Small intestine (tissue), 7 donors: ENCODE measurements around the gene STARD9. TPM values are rescaled to one million over a fixed set of nuclear protein-coding genes. Genes with fewer than 3 reads are reported as not detected.
A peak's percentile ranks its signal among the peaks of the same experiment; 100 is the strongest.
"Not testable (repeated sequence)": the region's sequence is repeated elsewhere in the genome, so short reads cannot be mapped to it uniquely, and the experiment has no call there.

Experiments
- DNase-seq, 2 donors: peaks; one replicate each; pipeline versions ENCODE4 v3.0.0 to v3.0.0-alpha.2; 2013
- FAIRE-seq: peaks from 2 replicates; lab custom pipeline; 2012; peaks lifted over from hg19 to GRCh38; lab: Jason Lieb, UNC
- H3K27ac ChIP-seq, 3 donors: one replicate each; pipeline ENCODE4 v1.5.1; 2013; ENCODE audit warnings: low read length in 2 of 3, mild to moderate bottlenecking in 2 of 3, control low read depth in 1 of 3, inconsistent platforms in 1 of 3, low read depth in 1 of 3, moderate library complexity in 1 of 3
- H3K27me3 ChIP-seq, 3 donors: one replicate each; pipeline ENCODE4 v1.6.1; 2013; ENCODE audit warnings: low read length in 3 of 3, inconsistent platforms in 1 of 3; ENCODE audit not compliant: control insufficient read depth in 3 of 3, insufficient read depth in 3 of 3
- H3K36me3 ChIP-seq, 3 donors: one replicate each; pipeline ENCODE4 v1.6.1; 2013; ENCODE audit warnings: low read length in 3 of 3, inconsistent platforms in 1 of 3, low read depth in 1 of 3, mild to moderate bottlenecking in 1 of 3, moderate library complexity in 1 of 3; ENCODE audit not compliant: control insufficient read depth in 3 of 3, insufficient read depth in 2 of 3
- H3K4me1 ChIP-seq, 3 donors: one replicate each; pipeline ENCODE4 v1.6.1; 2013; ENCODE audit warnings: low read length in 2 of 3, inconsistent platforms in 1 of 3, low read depth in 1 of 3, mild to moderate bottlenecking in 1 of 3, moderate library complexity in 1 of 3; ENCODE audit not compliant: control insufficient read depth in 3 of 3, insufficient read depth in 2 of 3
- H3K4me3 ChIP-seq, 3 donors: one replicate each; pipeline ENCODE4 v1.5.1; 2013; ENCODE audit warnings: low read length in 3 of 3, control low read depth in 1 of 3, inconsistent platforms in 1 of 3, low read depth in 1 of 3, mild to moderate bottlenecking in 1 of 3, moderate library complexity in 1 of 3
- H3K9me3 ChIP-seq, 2 donors: one replicate each; pipeline ENCODE4 v1.6.1; 2013; ENCODE audit warnings: low read depth in 1 of 2, low read length in 1 of 2; ENCODE audit not compliant: control insufficient read depth in 2 of 2, insufficient read depth in 1 of 2
- WGBS, 3 donors: extraction: QIAGEN DNeasy Blood & Tissue Kit; methylation state at CpG; one replicate each; pipeline ENCODE4 v1.1.7; 2013; 5-methylcytosine and 5-hydroxymethylcytosine counted together
- polyA plus RNA-seq, 4 donors: library from polyadenylated mRNA; stranded (reverse) in 3 of 4; unstranded in 1 of 4; fragments of 200-250 nt in 3 of 4; fragments of 120-200 nt in 1 of 4; gene quantifications; one replicate each; pipeline versions ENCODE4 v1.2.1 to v1.2.3, GENCODE V29; 2013
- donor health status: healthy with polysubstance abuse.
- donor health status: control.
- donor health status: control.
- donor health status: Bipolar disorder and iron deficiency.
- donor health status: healthy.

STARD9 gene
- polyA plus RNA-seq, 4 donors = under 0.01 to 5.0 (median 1.9) TPM

DNA sequence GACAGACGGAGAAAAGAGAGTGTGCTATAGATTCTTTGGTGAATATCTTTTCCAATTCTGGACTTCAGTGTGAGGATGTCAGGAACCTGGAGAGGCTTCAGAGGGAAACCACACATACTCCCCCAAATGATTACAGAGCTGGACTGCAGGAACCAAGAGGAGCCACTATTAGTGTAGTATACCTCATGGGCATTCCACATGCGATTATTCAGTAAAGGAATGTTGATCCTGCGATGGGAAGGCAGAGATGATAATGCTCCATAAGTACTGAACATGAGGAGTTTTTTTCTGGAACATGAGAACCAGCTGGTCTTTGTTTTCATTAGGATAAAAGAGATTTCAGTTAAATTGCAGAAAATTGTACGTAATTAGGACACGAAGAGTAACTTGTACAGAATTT, 18.7 kb downstream of the STARD9 start:
- FAIRE-seq (no peak), DNase-seq (no peak)
- 81 to 91% (median 88%) methylated on average over 5 of the region's 5 CpGs for WGBS, 3 donors
- H3K9me3 ChIP-seq = no peaks in the 10 kb centered on the region
- no peaks in the 10 kb centered on the region for H3K36me3 ChIP-seq
- peak overlapping the region in 1 of 3 donors; percentile 14 for H3K27ac ChIP-seq
- H3K4me1 ChIP-seq = peaks cover 0 to 7% (median 0%) of the 10 kb centered on the region in 3 donors
- no peak overlapping the region for H3K4me3 ChIP-seq
- no peaks in the 10 kb centered on the region for H3K27me3 ChIP-seq

- no peaks in the 10 kb centered on the region for H3K27me3 ChIP-seq
- DNase-seq = no peak
- no peaks in the 10 kb centered on the region for H3K9me3 ChIP-seq
- H3K4me3 ChIP-seq = no peak overlapping the region
- 54 to 84% (median 80%) methylated on average over 4 of the region's 4 CpGs for WGBS, 3 donors
- no peak for FAIRE-seq
- peak overlapping the region in 2 of 3 donors; percentile 22 to 29 for H3K27ac ChIP-seq
- no peaks in the 10 kb centered on the region for H3K36me3 ChIP-seq
- H3K4me1 ChIP-seq = peaks cover 0 to 7% (median 0%) of the 10 kb centered on the region in 3 donors
Observed at GRCh38 chr15:42595626-42596240, 20.3 kb downstream of the STARD9 start.

DNA sequence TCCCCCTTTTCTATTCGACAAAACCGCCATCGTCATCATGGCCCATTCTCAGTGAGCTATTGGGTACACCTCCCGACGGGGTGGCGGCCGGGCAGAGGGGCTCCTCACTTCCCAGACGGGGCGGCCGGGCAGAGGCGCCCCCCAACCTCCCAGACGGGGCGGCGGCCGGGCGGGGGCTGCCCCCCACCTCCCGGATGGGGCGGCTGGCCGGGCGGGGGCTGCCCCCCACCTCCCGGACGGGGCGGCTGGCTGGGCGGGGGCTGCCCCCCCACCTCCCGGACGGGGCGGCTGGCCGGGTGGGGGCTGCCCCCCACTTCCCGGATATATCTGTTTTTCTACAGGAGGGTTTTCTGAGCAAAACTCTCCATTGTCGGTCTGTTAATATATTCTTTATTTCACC, 25.9 kb downstream of the STARD9 start:
- DNase-seq, H3K27me3 ChIP-seq, FAIRE-seq, H3K27ac ChIP-seq, H3K36me3 ChIP-seq, H3K4me3 ChIP-seq, H3K4me1 ChIP-seq: not testable (repeated sequence)
- H3K9me3 ChIP-seq = peaks cover 0 to 15% of the 10 kb centered on the region in 2 donors
- whole genome bisulfite sequencing, 3 donors = 96 to 97% (median 96%) methylated on average over 28 to 30 of the region's 30 CpGs

DNA sequence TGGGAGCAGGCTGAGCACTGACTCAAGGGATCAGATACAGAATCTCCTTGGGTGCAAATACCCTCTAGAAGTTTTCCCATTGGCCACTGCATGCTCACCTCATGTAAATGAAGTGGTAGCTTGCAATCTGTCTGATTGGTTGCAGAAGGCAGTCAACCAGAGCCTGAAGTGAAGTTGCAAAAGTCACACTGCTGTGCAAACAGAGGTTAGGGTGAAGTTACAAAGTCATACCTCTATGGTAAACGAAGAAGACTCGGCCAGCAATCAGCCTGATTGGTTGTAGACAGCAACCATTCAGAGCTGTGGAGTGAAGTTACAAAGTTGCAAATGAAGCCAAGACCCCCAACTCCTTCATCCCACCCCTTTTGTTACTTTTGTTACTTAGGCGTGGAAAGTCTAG, 27.1 kb downstream of the STARD9 start:
- H3K27me3 ChIP-seq = no peaks in the 10 kb centered on the region
- peaks cover 0 to 3% (median 0%) of the 10 kb centered on the region in 3 donors for H3K4me1 ChIP-seq
- FAIRE-seq = no peak
- no peak overlapping the region for H3K4me3 ChIP-seq
- H3K36me3 ChIP-seq = no peaks in the 10 kb centered on the region
- H3K27ac ChIP-seq = no peak overlapping the region
- WGBS, 3 donors = 76 to 88% (median 78%) methylated on average over 3 of the region's 3 CpGs
- peaks cover 0 to 15% of the 10 kb centered on the region in 2 donors for H3K9me3 ChIP-seq
- no peak for DNase-seq

- Histone ChIP-seq H3K4me1 (peaks cover 0 to 3% (median 0%) of the 10 kb centered on the region in 3 donors), H3K27me3 (no peaks in the 10 kb centered on the region), H3K4me3 (no peak overlapping the region), H3K27ac (no peak overlapping the region), H3K36me3 (no peaks in the 10 kb centered on the region), H3K9me3 (peaks cover 0 to 15% of the 10 kb centered on the region in 2 donors)
- FAIRE-seq (no peak), DNase-seq (no peak)
- 83 to 92% (median 89%) methylated on average over 2 of the region's 2 CpGs for WGBS, 3 donors
Observed at GRCh38 chr15:42603978-42604377, 28.6 kb downstream of the STARD9 start.

- WGBS, 3 donors = 67 to 86% (median 82%) methylated on average over 8 of the region's 8 CpGs
- peak in 1 of 2 donors; percentile 24 for DNase-seq
- peak overlapping the region in 2 of 3 donors; percentile 53 to 66 for H3K27ac ChIP-seq
- H3K9me3 ChIP-seq = peaks cover 0 to 15% of the 10 kb centered on the region in 2 donors
- FAIRE-seq = no peak
- no peaks in the 10 kb centered on the region for H3K36me3 ChIP-seq
- H3K4me3 ChIP-seq = no peak overlapping the region
- peaks cover 0 to 3% (median 0%) of the 10 kb centered on the region in 3 donors for H3K4me1 ChIP-seq
- H3K27me3 ChIP-seq = no peaks in the 10 kb centered on the region
Observed at GRCh38 chr15:42604894-42605744, 29.7 kb downstream of the STARD9 start.

- Histone ChIP-seq H3K27me3 (no peaks in the 10 kb centered on the region), H3K36me3 (no peaks in the 10 kb centered on the region), H3K9me3 (peaks cover 0 to 15% of the 10 kb centered on the region in 2 donors), H3K4me3 (no peak overlapping the region), H3K27ac (peak overlapping the region in 2 of 3 donors; percentile 53 to 66), H3K4me1 (peaks cover 0 to 3% (median 0%) of the 10 kb centered on the region in 3 donors)
- 50 to 81% (median 72%) methylated on average over 3 of the region's 3 CpGs for WGBS, 3 donors
- DNase-seq (no peak), FAIRE-seq (no peak)
Observed at GRCh38 chr15:42605796-42606195, 30.4 kb downstream of the STARD9 start.

GRCh38 chr15:42608110-42608531, 32.7 kb downstream of the STARD9 start:
- Histone ChIP-seq H3K27ac (peak overlapping the region in 1 of 3 donors; percentile 26), H3K4me3 (no peak overlapping the region), H3K9me3 (peaks cover 0 to 5% of the 10 kb centered on the region in 2 donors), H3K4me1 (peaks cover 0 to 3% (median 0%) of the 10 kb centered on the region in 3 donors), H3K36me3 (no peaks in the 10 kb centered on the region), H3K27me3 (no peaks in the 10 kb centered on the region)
- 52 to 79% (median 55%) methylated on average over 4 of the region's 4 CpGs for WGBS, 3 donors
- FAIRE-seq (no peak), DNase-seq (peak in 1 of 2 donors; percentile 9)
